Activated CD4-positive, alpha-beta T cell treated with anti-CD3 and anti-CD28 coated beads for 36 hours (primary cell): ENCODE measurements around the gene CENPX. TPM values are rescaled to one million over a fixed set of nuclear protein-coding genes. Genes with fewer than 3 reads are reported as not detected.
A peak's percentile ranks its signal among the peaks of the same experiment; 100 is the strongest.

Source experiments
- ATAC-seq: fragments of 200-7000 bp; cut with Tn5 transposase; one replicate; pipeline ENCODE4 v1.10.0; 2021; ENCODE audit warnings: mild to moderate bottlenecking, moderate library complexity
- CTCF ChIA-PET: fragments of 350-600 bp; sonication (Branson Sonifier 250); formaldehyde crosslinking; loops from one replicate; lab custom pipeline; 2021; ENCODE audit warnings: antibody characterized with exemption; lab: Charles Lee
- POLR2A ChIA-PET: fragments of 350-600 bp; sonication (Branson Sonifier 250); formaldehyde crosslinking; loops from one replicate; lab custom pipeline; 2021; ENCODE audit warnings: antibody characterized with exemption, inconsistent platforms; lab: Charles Lee
- DNase-seq: peaks from one replicate; pipeline ENCODE4 v3.0.0-alpha.2; 2020
- H3K27ac Mint-ChIP-seq: one replicate; pipeline ENCODE4 v1.8.0; 2021; ENCODE audit warnings: mixed read lengths
- H3K27me3 Mint-ChIP-seq: one replicate; pipeline ENCODE4 v1.8.0; 2021; ENCODE audit warnings: mixed read lengths
- H3K36me3 Mint-ChIP-seq: one replicate; pipeline ENCODE4 v1.8.0; 2021; ENCODE audit warnings: low read depth, mixed read lengths
- H3K4me1 Mint-ChIP-seq: one replicate; pipeline ENCODE4 v1.8.0; 2021; ENCODE audit warnings: mixed read lengths
- H3K4me3 Mint-ChIP-seq: one replicate; pipeline ENCODE4 v1.8.0; 2021; ENCODE audit warnings: mild to moderate bottlenecking, moderate library complexity, mixed read lengths
- H3K9me3 Mint-ChIP-seq: one replicate; pipeline ENCODE4 v1.8.0; 2021; ENCODE audit warnings: low read depth, mixed read lengths
- intact Hi-C, 2 experiments: fragments of 100-400 bp; cut with DNase I in 1 of 2; cut with micrococcal nuclease in 1 of 2; formaldehyde crosslinking; loops; one replicate each; pipeline versions ENCODE4 v1.14.2 to v1.15.1; 2022 to 2024; cut with DNase I, micrococcal nuclease
- total RNA-seq, 2 experiments: library from RNA; stranded (reverse); gene quantifications; one replicate each; pipeline ENCODE4 v1.2.3, GENCODE V29; 2021

The CENPX gene
- total RNA-seq, 2 experiments from 2014 or later: 77.5 to 84.1 TPM

DNA sequence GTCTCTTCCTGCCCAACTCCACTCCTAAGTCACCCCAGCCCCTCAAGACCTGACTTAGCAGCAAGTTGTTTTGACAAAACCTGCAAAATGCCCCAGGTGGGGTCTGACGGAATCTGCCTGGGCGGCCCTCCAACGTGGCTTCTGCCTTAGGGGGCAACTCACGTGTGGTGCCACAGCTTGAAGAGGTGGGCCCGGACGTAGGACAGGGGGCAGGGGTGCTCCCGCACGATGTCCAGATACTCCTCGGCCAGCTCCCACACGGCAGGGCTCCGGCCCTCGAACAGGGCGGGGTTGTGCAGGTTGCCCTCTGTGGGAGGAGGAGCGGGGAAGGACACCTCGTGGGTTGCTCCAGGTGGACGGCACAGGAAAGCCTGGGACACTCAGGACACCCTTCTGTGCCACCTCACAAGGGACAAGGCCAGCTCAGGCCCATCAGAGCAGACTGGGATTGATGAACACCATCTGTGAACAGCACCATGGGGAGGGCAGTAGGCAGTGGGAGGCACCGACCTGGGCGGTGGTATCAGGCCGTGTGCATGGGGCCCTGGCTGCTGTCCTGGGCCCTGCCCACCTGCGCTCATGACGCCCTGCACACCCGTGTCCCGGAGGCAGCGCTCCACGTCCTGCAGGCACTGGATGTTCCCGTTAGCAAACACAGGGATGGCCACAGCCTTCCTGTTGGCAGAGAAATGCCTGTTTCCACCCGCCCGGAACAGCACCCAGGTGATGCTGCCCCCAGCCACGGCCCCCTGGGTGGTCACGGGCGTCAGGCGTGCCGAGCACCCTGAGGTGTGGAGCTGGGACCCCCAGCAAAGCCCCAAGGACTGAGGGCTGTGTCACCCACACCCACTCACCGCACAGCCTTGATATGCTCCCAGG is 38.6 kb upstream of the CENPX start:
- H3K27ac Mint-ChIP-seq: no peak overlapping the region
- peaks cover 10% of the 10 kb centered on the region for H3K4me1 Mint-ChIP-seq
- H3K27me3 Mint-ChIP-seq: no peaks in the 10 kb centered on the region
- no peaks in the 10 kb centered on the region for H3K9me3 Mint-ChIP-seq
- H3K4me3 Mint-ChIP-seq: no peak overlapping the region
- CTCF ChIA-PET: interaction anchor here (0.6 kb wide), 1 partner anchor 105 kb away, joined by 4 read pairs; no protein-coding TSS in a partner anchor
- intact Hi-C loops: no loop called here
- DNase-seq (no peak), ATAC-seq (no peak)
- POLR2A ChIA-PET: no interaction called here
- peaks cover 4% of the 10 kb centered on the region for H3K36me3 Mint-ChIP-seq

DNA sequence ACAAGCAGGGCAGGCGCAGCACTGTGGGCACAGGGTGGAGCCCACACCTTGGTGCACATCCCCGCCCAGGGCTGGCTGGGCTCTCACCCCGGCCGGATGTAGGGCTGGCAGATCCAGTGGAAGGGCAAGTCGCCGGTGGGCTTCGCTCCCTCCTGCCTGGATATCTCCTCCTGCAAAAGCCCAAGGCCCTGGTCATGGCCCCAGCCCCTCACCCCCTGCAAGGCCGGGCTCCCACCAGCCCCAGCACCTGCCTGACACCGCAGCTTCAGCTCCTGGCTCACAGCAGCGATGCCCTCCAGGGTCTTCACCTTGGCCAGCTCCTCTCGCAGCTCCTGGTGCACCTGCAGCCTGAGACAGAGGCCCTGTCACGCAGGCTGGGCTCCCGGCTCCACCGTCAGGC is 37.9 kb upstream of the CENPX start:
- no peak for ATAC-seq
- Mint-ChIP-seq H3K9me3 (no peaks in the 10 kb centered on the region), H3K4me1 (peaks cover 8% of the 10 kb centered on the region), H3K27me3 (no peaks in the 10 kb centered on the region), H3K36me3 (peaks cover 7% of the 10 kb centered on the region), H3K27ac (no peak overlapping the region), H3K4me3 (no peak overlapping the region)
- ChIA-PET POLR2A (no interaction called here), CTCF (no interaction called here)
- intact Hi-C loops: no loop called here
- DNase-seq: no peak

DNA sequence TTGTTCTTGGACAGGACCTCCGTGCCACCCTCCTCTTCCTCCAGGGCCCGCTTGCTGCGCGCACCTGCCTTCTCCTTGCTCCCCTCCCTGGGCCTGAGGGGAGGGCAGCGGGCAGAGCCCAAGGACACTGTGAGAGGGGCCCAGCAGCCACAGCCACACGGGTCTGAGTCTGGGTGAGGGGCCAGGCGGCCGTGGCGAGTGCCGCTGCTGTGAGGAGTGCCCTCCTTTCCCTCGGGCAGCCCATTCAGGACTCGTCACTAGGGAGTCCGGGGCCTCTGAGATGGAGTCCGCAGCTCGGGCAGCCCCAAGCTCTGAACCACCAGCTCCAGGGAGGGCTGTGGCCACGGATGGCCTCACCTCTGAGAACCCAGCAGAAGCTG is 37.3 kb upstream of the CENPX start:
- ChIA-PET CTCF (no interaction called here), POLR2A (no interaction called here)
- no peak overlapping the region for H3K27ac Mint-ChIP-seq
- DNase-seq: no peak
- H3K36me3 Mint-ChIP-seq: peaks cover 7% of the 10 kb centered on the region
- H3K9me3 Mint-ChIP-seq: no peaks in the 10 kb centered on the region
- H3K4me1 Mint-ChIP-seq: peaks cover 8% of the 10 kb centered on the region
- intact Hi-C loops: no loop called here
- no peak for ATAC-seq
- H3K4me3 Mint-ChIP-seq: no peak overlapping the region
- no peaks in the 10 kb centered on the region for H3K27me3 Mint-ChIP-seq

DNA sequence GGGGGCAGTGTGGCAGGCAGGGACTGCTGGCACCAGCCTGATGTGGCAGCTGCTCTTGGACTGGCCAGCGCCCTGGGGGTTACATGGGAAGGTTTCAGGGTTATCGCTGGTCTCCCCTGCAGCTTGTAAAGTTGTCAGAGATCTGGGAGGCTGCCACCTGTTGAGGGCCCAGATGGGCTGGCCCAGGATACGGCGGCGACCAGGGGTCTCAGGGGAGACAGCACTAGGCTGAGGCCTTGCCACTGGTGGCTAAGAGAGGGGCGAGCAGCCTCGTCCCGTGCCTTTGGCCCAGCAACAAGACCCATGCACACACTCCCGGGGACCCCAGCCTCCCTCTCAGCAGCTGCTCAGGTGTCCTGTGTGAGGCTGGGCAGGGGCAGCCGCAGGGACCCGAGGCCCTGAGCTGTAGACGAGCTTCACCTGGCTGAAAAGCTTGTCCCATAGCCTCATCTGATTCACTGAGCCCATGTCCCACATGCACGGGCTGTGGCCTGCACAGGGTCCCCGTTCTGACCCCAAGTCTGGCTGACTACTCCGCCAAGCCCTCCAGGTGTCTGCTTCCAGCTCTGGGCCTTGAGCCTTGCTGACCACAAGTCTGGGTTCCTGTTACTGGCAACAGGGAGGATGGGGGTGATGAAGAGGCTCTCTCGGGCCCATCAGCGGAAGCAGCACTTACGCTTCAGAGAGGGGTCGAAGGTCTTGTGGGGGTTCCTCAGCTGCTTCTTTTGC is 36.8 kb upstream of the CENPX start:
- POLR2A ChIA-PET: no interaction called here
- Mint-ChIP-seq H3K4me3 (no peak overlapping the region), H3K27ac (no peak overlapping the region), H3K36me3 (peaks cover 7% of the 10 kb centered on the region), H3K9me3 (no peaks in the 10 kb centered on the region), H3K4me1 (peaks cover 7% of the 10 kb centered on the region), H3K27me3 (no peaks in the 10 kb centered on the region)
- CTCF ChIA-PET: no interaction called here
- no peak for DNase-seq
- intact Hi-C loops: no loop called here
- ATAC-seq: no peak

DNA sequence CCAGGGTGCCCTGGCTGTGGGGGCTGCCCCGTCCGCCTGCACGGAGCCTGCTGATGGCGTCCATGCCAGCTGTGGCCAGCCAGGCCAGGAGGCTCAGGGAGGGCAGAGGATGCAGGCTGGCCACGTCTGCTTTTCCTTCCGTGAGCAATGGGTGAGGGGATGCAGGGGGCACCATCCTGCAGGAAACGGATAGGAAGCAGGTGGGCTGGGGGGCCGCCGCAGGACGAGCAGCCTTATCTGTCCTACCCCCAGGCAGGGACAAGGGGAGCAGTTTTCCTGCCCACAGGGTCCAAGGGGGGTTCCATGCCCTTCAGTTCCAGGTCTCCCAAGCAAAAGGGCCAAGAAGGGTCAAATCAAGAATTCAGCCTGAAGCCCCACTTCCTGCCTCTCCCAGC is 36.2 kb upstream of the CENPX start:
- ChIA-PET CTCF (no interaction called here), POLR2A (no interaction called here)
- no peak for DNase-seq
- ATAC-seq: no peak
- H3K27ac Mint-ChIP-seq: no peak overlapping the region
- intact Hi-C loops: no loop called here
- H3K4me3 Mint-ChIP-seq: no peak overlapping the region
- H3K36me3 Mint-ChIP-seq: peaks cover 7% of the 10 kb centered on the region
- H3K27me3 Mint-ChIP-seq: no peaks in the 10 kb centered on the region
- no peaks in the 10 kb centered on the region for H3K9me3 Mint-ChIP-seq
- peaks cover 2% of the 10 kb centered on the region for H3K4me1 Mint-ChIP-seq

DNA sequence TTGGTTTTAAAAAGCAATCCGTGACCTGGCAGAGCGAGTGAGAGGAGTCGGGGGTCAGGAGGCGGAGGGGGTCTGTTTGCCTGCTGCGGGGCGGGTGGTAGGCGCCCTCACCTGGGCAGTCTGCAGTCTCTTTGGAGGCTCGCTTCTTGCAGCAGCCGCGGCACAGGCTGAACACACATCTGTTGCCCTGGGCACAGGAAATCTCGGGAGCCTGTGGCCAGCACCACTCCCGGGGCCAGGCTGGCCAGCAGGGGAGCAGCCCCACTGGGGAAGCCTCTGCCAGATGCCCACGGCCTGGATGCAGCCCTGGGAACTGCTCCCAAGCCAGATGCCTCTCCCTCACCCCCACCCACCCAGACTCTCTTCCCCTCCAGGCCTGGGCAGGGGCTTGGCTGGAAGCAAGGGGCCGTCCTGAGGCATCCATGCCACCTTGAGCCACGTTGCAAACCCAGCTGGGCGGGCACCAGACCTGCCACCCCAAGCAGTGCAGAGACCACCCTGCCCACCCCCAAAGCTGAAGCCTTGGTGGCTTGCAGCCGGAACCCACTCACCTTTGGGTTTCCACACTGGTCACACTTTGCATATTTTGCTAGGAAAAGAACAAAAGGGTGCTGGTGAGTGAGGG is 35.7 kb upstream of the CENPX start:
- intact Hi-C loops: no loop called here
- H3K4me1 Mint-ChIP-seq: peaks cover 6% of the 10 kb centered on the region
- ChIA-PET CTCF (no interaction called here), POLR2A (no interaction called here)
- no peak for DNase-seq
- no peak overlapping the region for H3K27ac Mint-ChIP-seq
- no peak overlapping the region for H3K4me3 Mint-ChIP-seq
- H3K36me3 Mint-ChIP-seq: peaks cover 8% of the 10 kb centered on the region
- H3K9me3 Mint-ChIP-seq: no peaks in the 10 kb centered on the region
- ATAC-seq: no peak
- no peaks in the 10 kb centered on the region for H3K27me3 Mint-ChIP-seq

DNA sequence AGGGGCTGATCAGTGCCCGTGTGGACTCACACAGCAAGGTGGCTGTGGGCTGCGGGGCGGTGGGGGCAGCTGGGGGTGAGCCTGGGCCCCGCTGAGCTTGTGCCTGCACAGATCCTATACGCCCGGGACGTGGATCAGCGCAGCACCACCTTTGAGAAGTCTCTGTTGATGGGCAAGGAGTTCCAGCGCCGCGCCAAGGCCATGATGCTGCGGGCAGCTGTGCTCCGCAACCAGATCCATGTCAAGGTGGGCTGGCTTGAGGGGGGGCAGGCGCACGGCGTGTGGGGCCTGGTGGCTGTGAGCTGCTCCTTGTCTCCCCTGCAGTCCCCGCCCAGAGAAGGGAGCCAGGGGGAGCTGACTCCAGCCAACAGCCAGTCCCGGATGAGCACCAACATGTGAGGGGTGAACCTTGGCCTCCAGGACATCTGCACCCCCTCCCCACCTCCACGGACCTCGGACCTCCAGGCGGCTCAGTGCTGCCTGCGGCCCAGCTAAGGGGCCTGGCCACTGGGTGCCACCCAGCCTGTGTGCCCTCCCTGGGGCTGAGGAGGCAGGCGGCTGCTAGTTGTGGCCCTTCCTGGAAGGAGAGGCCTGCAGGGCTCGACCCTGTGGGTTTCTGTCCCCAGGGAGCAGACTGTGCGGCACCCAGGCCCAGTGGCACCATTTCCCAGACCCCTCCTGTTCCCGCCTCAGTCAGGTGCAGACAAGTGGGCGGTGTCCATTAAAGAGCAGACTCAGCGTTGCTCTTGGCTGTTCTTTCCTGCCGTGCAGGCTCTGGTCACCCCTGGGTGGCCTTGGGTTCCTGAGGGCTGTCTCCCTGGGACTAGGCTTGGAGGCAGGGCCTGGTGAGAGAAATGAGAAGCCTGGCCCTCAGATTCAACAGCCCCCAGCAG is 34.3 kb upstream of the CENPX start:
- no peak for ATAC-seq
- H3K27me3 Mint-ChIP-seq: no peaks in the 10 kb centered on the region
- ChIA-PET POLR2A (no interaction called here), CTCF (interaction anchor here (1.1 kb wide), 1 partner anchor 19 kb away, joined by 4 read pairs; the partner anchor contains the start of gene DCXR)
- peak; percentile 3 for DNase-seq
- peaks cover 9% of the 10 kb centered on the region for H3K36me3 Mint-ChIP-seq
- no peak overlapping the region for H3K4me3 Mint-ChIP-seq
- intact Hi-C loops: no loop called here
- no peaks in the 10 kb centered on the region for H3K9me3 Mint-ChIP-seq
- peaks cover 12% of the 10 kb centered on the region for H3K4me1 Mint-ChIP-seq
- H3K27ac Mint-ChIP-seq: no peak overlapping the region

DNA sequence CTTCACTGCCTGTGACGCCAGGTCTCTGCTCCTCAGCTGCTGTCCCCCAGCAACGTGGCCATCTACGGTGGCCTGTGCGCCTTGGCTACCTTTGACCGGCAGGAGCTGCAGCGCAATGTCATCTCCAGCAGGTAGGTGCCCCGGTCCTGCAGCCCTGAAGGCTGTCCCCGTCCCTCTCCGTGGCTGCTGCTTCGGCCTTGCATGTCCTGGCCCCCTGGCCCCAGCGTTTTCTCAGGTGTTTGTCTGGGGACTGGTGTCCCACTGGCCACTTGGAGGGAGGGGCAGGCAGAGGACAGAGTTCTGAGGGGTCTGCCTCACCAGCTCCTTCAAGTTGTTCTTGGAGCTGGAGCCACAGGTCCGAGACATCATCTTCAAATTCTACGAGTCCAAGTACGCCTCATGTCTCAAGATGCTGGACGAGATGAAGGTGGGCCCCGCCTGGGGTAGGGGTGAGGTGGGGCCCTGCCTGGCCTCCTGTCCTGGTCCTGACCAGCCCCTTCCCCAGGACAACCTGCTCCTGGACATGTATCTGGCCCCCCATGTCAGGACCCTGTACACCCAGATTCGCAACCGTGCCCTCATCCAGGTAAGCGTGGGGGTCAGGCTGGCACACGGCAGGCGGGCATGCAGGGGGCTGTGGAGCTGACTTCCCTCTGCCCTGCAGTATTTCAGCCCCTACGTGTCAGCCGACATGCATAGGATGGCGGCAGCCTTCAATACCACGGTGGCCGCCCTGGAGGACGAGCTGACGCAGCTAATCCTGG is 33.5 kb upstream of the CENPX start:
- Mint-ChIP-seq H3K36me3 (peaks cover 9% of the 10 kb centered on the region), H3K9me3 (no peaks in the 10 kb centered on the region), H3K27me3 (no peaks in the 10 kb centered on the region), H3K27ac (no peak overlapping the region), H3K4me3 (no peak overlapping the region), H3K4me1 (peaks cover 12% of the 10 kb centered on the region)
- CTCF ChIA-PET: interaction anchor here (1.1 to 1.4 kb wide), 2 partner anchors 18 to 19 kb away, joined by 4 to 5 read pairs; partner anchors contain the start of gene DCXR
- POLR2A ChIA-PET: no interaction called here
- DNase-seq (peak; percentile 4), ATAC-seq (no peak)
- intact Hi-C loops: no loop called here

DNA sequence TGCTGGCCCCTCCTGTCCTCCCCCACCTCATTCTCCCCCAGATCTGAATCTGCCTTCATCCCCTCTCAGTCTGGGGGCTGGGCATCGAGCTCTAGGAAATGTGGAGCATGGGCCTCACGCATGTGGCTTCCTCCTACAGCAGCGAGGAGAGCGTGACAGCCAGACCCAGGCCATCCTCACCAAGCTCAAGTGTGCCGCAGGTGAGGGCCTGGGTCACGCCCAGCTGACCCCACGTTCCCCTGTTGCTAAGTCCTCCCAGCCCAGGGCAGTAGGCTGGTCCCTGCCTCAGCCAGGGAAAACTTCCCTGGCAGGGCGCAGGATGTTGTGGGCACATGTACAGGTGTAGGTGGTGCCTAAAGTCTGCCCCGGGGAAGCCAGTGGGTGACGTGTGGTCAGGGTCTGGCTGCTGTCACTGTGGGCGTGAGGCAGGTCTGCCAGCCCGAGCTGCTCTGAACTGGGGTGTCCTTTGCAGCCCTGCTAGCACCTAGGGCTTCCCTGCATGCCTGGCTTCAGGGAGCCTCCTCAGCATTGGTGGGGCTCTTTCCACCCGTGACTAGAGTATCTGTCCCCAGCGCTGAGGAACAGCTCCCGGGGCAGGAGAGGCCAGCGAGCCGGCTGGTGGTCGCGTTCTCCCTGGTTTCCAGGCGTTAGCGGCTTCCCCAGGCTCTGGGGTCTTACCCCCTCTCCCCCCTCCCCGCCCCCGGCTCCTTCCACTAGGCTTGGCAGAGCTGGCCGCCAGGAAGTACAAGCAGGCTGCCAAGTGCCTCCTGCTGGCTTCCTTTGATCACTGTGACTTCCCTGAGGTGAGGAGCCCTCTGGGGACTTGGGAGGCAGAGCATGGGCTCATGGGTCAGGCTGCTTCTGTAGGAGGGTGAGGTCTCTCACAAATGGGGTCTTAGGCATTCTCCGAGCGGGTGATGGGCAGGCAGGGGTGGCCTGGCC is 32.6 kb upstream of the CENPX start:
- intact Hi-C loops: no loop called here
- no peak for ATAC-seq
- Mint-ChIP-seq H3K27ac (no peak overlapping the region), H3K9me3 (no peaks in the 10 kb centered on the region), H3K4me1 (peaks cover 18% of the 10 kb centered on the region), H3K27me3 (no peaks in the 10 kb centered on the region), H3K36me3 (peaks cover 8% of the 10 kb centered on the region), H3K4me3 (no peak overlapping the region)
- CTCF ChIA-PET: interaction anchor here (1.4 kb wide), 1 partner anchor 18 kb away, joined by 5 read pairs; the partner anchor contains the start of gene DCXR
- peak; percentile 3 for DNase-seq
- POLR2A ChIA-PET: no interaction called here
